IMR-90 (cell line): Measurements from ENCODE around the gene PTHLH. TPM values are rescaled to one million over a fixed set of nuclear protein-coding genes. Genes with fewer than 3 reads are reported as not detected.

Source experiments
- ATAC-seq: fragments of 200-7000 bp; cut with Tn5 transposase; 2 replicates; pipeline ENCODE4 v1.9.1; 2020; ENCODE audit warnings: low read depth, mild to moderate bottlenecking, moderate library complexity
- BruUV-seq: library from RNA; stranded (reverse); fragments of 400-500 nt; replicated peaks from 2 replicates; lab custom pipeline; 2021; lab: Mats Ljungman, UMichigan
- CTCF ChIA-PET: fragments of 300-600 bp; formaldehyde crosslinking; extraction: SDS; loops from one replicate; lab custom pipeline; 2021; ENCODE audit warnings: antibody characterized with exemption; lab: Yijun Ruan, JAX
- POLR2A ChIA-PET: fragments of 300-600 bp; sonication (Branson Sonifier 250); formaldehyde crosslinking; loops from one replicate; lab custom pipeline; 2022; ENCODE audit warnings: antibody characterized with exemption; ENCODE audit not compliant: unreplicated experiment; lab: Charles Lee
- DNase-seq: peaks from one replicate; pipeline ENCODE4 v3.0.0; 2013
- H2AFZ ChIP-seq: replicated peaks from 2 replicates; pipeline ENCODE3; 2013; ENCODE audit warnings: low read length, mild to moderate bottlenecking; ENCODE audit not compliant: poor library complexity
- H2AK5ac ChIP-seq: 2 replicates; pipeline ENCODE4 v1.6.1; 2013; ENCODE audit warnings: low read depth, low read length, inconsistent platforms
- H2AK9ac ChIP-seq: replicated peaks from 2 replicates; pipeline ENCODE3; 2013; ENCODE audit warnings: mild to moderate bottlenecking, low read depth, low read length, moderate library complexity; ENCODE audit not compliant: poor library complexity
- H2BK120ac ChIP-seq: 2 replicates; pipeline ENCODE4 v1.6.1; 2013; ENCODE audit warnings: low read depth, low read length, inconsistent platforms
- H2BK15ac ChIP-seq: 3 replicates; pipeline ENCODE4 v1.6.1; 2013; ENCODE audit warnings: low read depth, low read length, inconsistent platforms
- H2BK20ac ChIP-seq: 2 replicates; pipeline ENCODE4 v1.6.1; 2013; ENCODE audit warnings: low read depth, mild to moderate bottlenecking, inconsistent platforms, low read length, moderate library complexity
- H2BK5ac ChIP-seq: 2 replicates; pipeline ENCODE4 v1.6.1; 2013; ENCODE audit warnings: mild to moderate bottlenecking, low read depth, low read length, inconsistent platforms; ENCODE audit not compliant: poor library complexity, severe bottlenecking
- H3K14ac ChIP-seq: replicated peaks from 2 replicates; pipeline ENCODE4 v1.6.1; 2013; ENCODE audit warnings: low read depth, low read length, inconsistent platforms
- H3K18ac ChIP-seq: 2 replicates; pipeline ENCODE4 v1.6.1; 2013; ENCODE audit warnings: low read depth, low read length, control low read depth
- H3K23ac ChIP-seq: 2 replicates; pipeline ENCODE4 v1.6.1; 2013; ENCODE audit warnings: low read depth, low read length, inconsistent platforms
- H3K27ac ChIP-seq: 2 replicates; pipeline ENCODE4 v1.5.1; 2013; ENCODE audit warnings: mild to moderate bottlenecking, control low read depth, low read length; ENCODE audit not compliant: insufficient read depth
- H3K27me3 ChIP-seq: 2 replicates; pipeline ENCODE4 v1.6.1; 2013; ENCODE audit warnings: low read length; ENCODE audit not compliant: control insufficient read depth, insufficient read depth
- H3K36me3 ChIP-seq: 2 replicates; pipeline ENCODE4 v1.6.1; 2013; ENCODE audit warnings: low read length, mixed read lengths; ENCODE audit not compliant: control insufficient read depth, insufficient read depth
- H3K4ac ChIP-seq: 2 replicates; pipeline ENCODE4 v1.6.1; 2013; ENCODE audit warnings: low read depth, low read length, inconsistent platforms
- H3K4me1 ChIP-seq: 2 replicates; pipeline ENCODE4 v1.6.1; 2013; ENCODE audit warnings: low read length, mixed read lengths; ENCODE audit not compliant: control insufficient read depth, insufficient read depth
- H3K4me2 ChIP-seq: 2 replicates; pipeline ENCODE4 v1.6.1; 2013; ENCODE audit warnings: low read depth, mild to moderate bottlenecking, control low read depth, low read length, moderate library complexity
- H3K4me3 ChIP-seq: 2 replicates; pipeline ENCODE4 v1.5.1; 2013; ENCODE audit warnings: low read depth, mild to moderate bottlenecking, control low read depth, low read length, moderate library complexity; ENCODE audit not compliant: insufficient read depth
- H3K56ac ChIP-seq: 2 replicates; pipeline ENCODE4 v1.6.1; 2013; ENCODE audit warnings: low read length, inconsistent platforms; ENCODE audit not compliant: insufficient read depth; ENCODE audit errors: extremely low read depth
- H3K79me1 ChIP-seq, 2 experiments: 2 replicates each; pipeline ENCODE4 v1.6.1; 2013; ENCODE audit warnings: low read length in 2 of 2, inconsistent platforms in 1 of 2, low read depth in 1 of 2
- H3K9ac ChIP-seq: 2 replicates; pipeline ENCODE4 v1.6.1; 2013; ENCODE audit warnings: low read depth, low read length, control low read depth
- H3K9me1 ChIP-seq: 2 replicates; pipeline ENCODE4 v1.6.1; 2013; ENCODE audit warnings: low read length, inconsistent platforms; ENCODE audit not compliant: insufficient read depth
- H3K9me3 ChIP-seq: 2 replicates; pipeline ENCODE4 v1.6.1; 2013; ENCODE audit warnings: low read length; ENCODE audit not compliant: control insufficient read depth, insufficient read depth
- H4K20me1 ChIP-seq: 2 replicates; pipeline ENCODE4 v1.6.1; 2013; ENCODE audit warnings: low read length, inconsistent platforms; ENCODE audit not compliant: insufficient read depth
- H4K5ac ChIP-seq: 2 replicates; pipeline ENCODE4 v1.6.1; 2013; ENCODE audit warnings: mild to moderate bottlenecking, low read depth, low read length, control low read depth
- H4K8ac ChIP-seq, 2 experiments: 2 replicates each; pipeline ENCODE4 v1.6.1; 2013; ENCODE audit warnings: low read depth in 2 of 2, low read length in 2 of 2, control low read depth in 1 of 2, inconsistent platforms in 1 of 2
- H4K91ac ChIP-seq: 2 replicates; pipeline ENCODE4 v1.6.1; 2013; ENCODE audit warnings: low read depth, low read length, inconsistent platforms; ENCODE audit not compliant: insufficient read depth
- POLR2A ChIP-seq: IDR thresholded peaks from 2 replicates; pipeline ENCODE4 v1.6.1; 2012; ENCODE audit warnings: mild to moderate bottlenecking, low read depth, low read length
- RAD21 ChIP-seq: IDR thresholded peaks from 2 replicates; pipeline ENCODE4 v1.6.1; 2012; ENCODE audit warnings: low read length, improper control_type of control experiment
- SMC3 ChIP-seq: fragments of 150-350 bp; IDR thresholded peaks from 2 replicates; pipeline ENCODE4 v1.6.1; 2016; ENCODE audit warnings: low read depth, mild to moderate bottlenecking, antibody characterized with exemption, low read length, moderate library complexity
- WGBS, 2 experiments: methylation state at CpG; one replicate each; pipeline versions ENCODE4 v1.1.5 to v1.1.7; 2013; ENCODE audit warnings: missing lambda C conversion rate in 2 of 2; ENCODE audit not compliant: insufficient read length in 1 of 2; ENCODE audit errors: extremely low coverage in 2 of 2; 5-methylcytosine and 5-hydroxymethylcytosine counted together
- dilution Hi-C: fragments of 300-500 bp; cut with HindIII; formaldehyde crosslinking; loops from one replicate; pipeline ENCODE4 v1.14.3; 2018; ENCODE audit warnings: low sequenced_read_pairs; ENCODE audit not compliant: unreplicated experiment
- in situ Hi-C: fragments of 300-500 bp; cut with MboI; formaldehyde crosslinking; loops from 3 replicates; pipeline ENCODE4 v1.14.3; 2019; ENCODE audit warnings: low sequenced_read_pairs, inconsistent platforms, mixed read lengths
- intact Hi-C: fragments of 100-400 bp; cut with micrococcal nuclease; formaldehyde crosslinking; loops from 2 replicates; pipeline ENCODE4 v1.10.0; 2022
- polyA plus RNA-seq, 3 experiments: library from polyadenylated mRNA; depleted of rRNA; stranded (reverse); fragments of >200 nt; gene quantifications; 2 replicates each; pipeline ENCODE4 v1.2.3, GENCODE V29; 2012; ENCODE audit warnings: low replicate concordance in 1 of 3
- total RNA-seq: library from RNA; depleted of rRNA; stranded (reverse); fragments of >200 nt; gene quantifications from 2 replicates; pipeline ENCODE4 v1.2.3, GENCODE V29; 2012

Gene PTHLH
- total and polyA plus RNA-seq, 2 of the 4 experiments (the other 2 are of a cell fraction) = 0.36 to 1.3 TPM

GRCh38 chr12:28021704-28022103, 49.2 kb upstream of the PTHLH start:
- H3K9ac ChIP-seq = no peak overlapping the region
- TF ChIP-seq POLR2A = no peak
- TF ChIP-seq RAD21 = no peak
- no peak for TF ChIP-seq SMC3
- POLR2A ChIA-PET = no interaction called here
- no peak overlapping the region for H3K4me2 ChIP-seq
- BruUV-seq = no TSS peak
- DNase-seq (no peak), ATAC-seq (no peak)
- H3K9me3 ChIP-seq = no peaks in the 10 kb centered on the region
- H4K8ac ChIP-seq = no peak overlapping the region
- H3K23ac ChIP-seq = no peak overlapping the region
- H3K79me1 ChIP-seq = no peaks in the 10 kb centered on the region
- in situ Hi-C loops = no loop called here
- H4K20me1 ChIP-seq = no peaks in the 10 kb centered on the region
- H4K91ac ChIP-seq = no peak overlapping the region
- intact Hi-C loops = no loop called here
- H2BK120ac ChIP-seq = no peak overlapping the region
- H2AFZ ChIP-seq = no peak overlapping the region
- no CpG with 5 or more reads among the region's 4 CpGs for WGBS, 2 experiments
- H3K4ac ChIP-seq = no peak overlapping the region
- no peak overlapping the region for H2BK20ac ChIP-seq
- dilution Hi-C loops = no loop called here
- H3K9me1 ChIP-seq = peaks cover 3% of the 10 kb centered on the region; the same call in 1 of the 2 replicates
- no peak overlapping the region for H3K56ac ChIP-seq
- no peak overlapping the region for H3K18ac ChIP-seq
- H4K5ac ChIP-seq = no peak overlapping the region
- H2BK5ac ChIP-seq = no peak overlapping the region
- no peak overlapping the region for H3K4me3 ChIP-seq
- no peak overlapping the region for H2AK9ac ChIP-seq
- H2AK5ac ChIP-seq = no peak overlapping the region
- H3K14ac ChIP-seq = no peak overlapping the region
- no peak overlapping the region for H2BK15ac ChIP-seq
- CTCF ChIA-PET = interaction anchor here (1.3 kb wide), 1 partner anchor 144 kb away, joined by 3 read pairs; no protein-coding TSS in a partner anchor
- peaks cover 5% of the 10 kb centered on the region for H3K4me1 ChIP-seq
- no peak overlapping the region for H3K27ac ChIP-seq
- no peaks in the 10 kb centered on the region for H3K36me3 ChIP-seq
- H3K27me3 ChIP-seq = no peaks in the 10 kb centered on the region
